Endometrium (tissue), 2 donors: ENCODE measurements around the gene RAPGEF2.
A peak's percentile ranks its signal among the peaks of the same experiment; 100 is the strongest.
"Not testable (repeated sequence)": the region's sequence is repeated elsewhere in the genome, so short reads cannot be mapped to it uniquely, and the experiment has no call there.

Experiments
- FAIRE-seq: peaks from 2 replicates; lab custom pipeline; 2012; peaks lifted over from hg19 to GRCh38; lab: Jason Lieb, UNC
- donor health status: control.
- donor health status: control.

The RAPGEF2 gene

DNA sequence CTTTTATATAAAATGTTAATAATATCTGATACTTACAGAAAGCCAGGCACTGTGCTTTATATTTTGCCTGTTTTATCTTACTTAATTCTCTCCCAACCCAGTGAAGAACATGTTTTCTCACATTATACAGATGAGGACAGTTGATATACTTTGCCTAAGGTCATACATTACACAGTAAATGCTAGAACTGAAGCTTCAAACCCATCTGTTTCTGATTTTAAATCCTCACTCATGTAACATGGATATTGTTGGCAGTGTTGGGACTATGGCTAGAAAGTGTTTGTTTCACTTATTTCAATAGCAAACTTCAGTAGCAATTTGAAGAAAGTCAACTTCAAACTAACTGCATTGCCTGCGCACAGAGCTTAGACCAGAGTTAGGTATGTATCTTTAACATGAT lies 57.4 kb downstream of the RAPGEF2 start:
- FAIRE-seq = no peak

DNA sequence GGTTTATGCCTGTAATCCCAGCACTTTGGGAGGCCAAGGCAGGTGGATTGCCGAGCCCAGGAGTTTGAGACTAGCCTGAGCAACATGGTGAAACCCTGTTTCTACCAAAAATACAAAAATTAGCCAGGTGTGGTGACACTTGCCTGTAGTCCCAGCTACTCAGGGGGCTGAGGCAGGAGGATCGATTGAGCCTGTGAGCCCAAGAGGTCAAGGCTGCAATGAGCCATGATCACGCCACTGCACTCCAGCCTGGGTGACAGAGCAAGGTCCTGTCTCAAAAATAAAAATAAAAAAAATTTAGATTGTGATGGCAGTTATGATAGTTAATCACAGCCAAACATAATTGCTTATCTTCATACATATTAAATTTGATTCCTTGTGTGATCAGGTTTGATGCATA lies 58.6 kb downstream of the RAPGEF2 start:
- not testable (repeated sequence) for FAIRE-seq

GRCh38 chr4:159162576-159162975 lies 59.7 kb downstream of the RAPGEF2 start:
- FAIRE-seq = no peak

DNA sequence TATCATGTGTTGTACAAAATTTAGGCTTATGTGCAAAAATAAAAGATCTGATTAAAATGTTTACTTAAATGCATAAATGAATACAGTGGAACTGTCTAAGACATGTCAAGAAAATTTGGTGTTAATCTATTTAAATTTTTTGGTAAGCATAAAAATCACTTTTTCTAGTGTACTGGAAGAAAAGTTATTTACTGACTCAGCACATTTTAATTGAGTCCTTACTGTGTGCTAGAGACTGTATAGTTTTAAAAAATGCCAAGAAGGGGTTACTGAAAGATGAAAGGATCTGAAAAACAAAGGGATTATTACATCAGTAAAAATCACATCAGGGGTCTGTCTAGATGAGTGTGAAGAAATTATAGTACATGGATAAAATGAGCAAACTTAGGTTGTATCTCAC lies 60.6 kb downstream of the RAPGEF2 start:
- no peak for FAIRE-seq

DNA sequence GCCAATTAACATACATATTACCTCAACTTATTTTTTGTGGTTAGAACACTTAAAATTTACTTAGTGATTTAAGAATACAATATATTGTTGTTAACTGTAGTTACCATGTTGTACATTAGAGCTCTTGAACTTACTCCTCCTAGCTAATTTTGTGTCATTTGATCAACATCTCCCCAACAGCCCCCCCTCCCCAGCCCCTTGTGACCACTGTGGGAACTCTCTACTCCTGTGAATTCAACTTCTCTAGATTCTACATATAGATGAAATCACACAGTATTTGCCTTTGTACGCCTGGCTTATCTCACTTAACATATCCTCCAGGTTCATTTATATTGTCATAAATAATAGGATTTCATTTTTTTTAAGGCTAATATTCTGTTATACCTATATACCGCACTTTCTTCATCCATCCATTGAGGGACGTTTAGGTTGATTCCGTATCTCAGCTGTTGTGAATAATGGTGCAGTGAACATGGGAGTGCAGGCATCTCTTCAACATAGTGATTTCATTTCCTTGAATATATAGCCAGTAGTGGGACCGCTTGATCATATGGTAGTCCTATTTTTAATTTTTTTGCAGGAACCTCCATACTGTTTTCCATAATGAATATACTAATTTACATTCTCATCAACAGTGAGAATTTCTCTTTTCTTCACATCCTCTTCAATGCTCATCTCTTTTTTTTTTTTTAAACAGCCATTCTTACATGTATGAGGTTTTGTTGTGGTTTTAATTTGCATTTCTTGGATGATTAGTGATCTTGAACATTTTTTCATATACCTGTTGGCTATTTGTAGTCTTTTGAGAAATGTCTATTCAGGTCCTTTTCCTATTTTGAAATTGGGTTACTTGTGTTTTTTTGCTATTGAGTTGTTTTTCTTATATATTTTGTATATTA lies 66.8 kb downstream of the RAPGEF2 start:
- FAIRE-seq = no peak

DNA sequence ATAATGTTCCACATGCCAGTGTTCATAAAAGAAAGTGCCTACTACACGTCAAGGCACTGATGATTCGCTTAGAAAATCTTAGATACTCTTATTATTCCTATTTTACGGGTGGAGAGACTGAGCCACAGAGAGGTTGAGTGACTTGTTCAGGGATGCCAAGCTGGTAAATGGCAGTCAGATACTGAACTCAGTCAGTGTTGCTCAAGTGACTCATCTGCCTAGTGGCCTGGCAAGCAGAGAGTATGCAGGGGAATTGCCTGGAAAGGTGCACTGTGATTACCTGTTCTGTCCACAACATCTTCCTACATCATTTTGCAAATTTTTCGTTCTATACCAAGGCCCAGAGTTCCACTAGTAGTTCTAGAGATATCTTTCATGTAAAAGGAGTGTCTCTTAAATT lies 68.4 kb downstream of the RAPGEF2 start:
- no peak for FAIRE-seq

- FAIRE-seq = peak; percentile 29
These were observed 71.0 kb downstream of the RAPGEF2 start for GRCh38 chr4:159173886-159174285.

DNA sequence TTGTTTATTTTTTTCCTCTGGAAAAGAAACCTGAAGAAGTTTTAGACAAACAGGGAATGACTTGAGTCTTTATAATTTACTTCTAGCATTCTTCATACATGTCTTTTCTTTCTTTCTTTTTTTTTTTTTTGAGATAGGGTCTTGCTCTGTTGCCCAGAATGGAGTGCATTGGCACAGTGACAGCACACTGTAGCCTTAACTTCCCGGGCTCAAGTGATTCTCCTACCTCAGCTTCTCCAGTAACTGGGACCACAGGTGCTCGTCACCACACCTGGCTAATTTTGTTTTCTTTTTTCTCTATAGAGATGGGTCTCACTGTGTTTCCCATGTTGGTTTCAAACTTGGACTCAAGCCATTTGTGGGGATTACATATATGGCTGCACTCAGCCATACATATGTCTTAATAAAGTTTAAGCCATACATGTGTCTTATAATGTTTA lies 71.8 kb downstream of the RAPGEF2 start:
- FAIRE-seq = no peak

GRCh38 chr4:159175085-159175988 lies 72.5 kb downstream of the RAPGEF2 start:
- peak; percentile 91 for FAIRE-seq

DNA sequence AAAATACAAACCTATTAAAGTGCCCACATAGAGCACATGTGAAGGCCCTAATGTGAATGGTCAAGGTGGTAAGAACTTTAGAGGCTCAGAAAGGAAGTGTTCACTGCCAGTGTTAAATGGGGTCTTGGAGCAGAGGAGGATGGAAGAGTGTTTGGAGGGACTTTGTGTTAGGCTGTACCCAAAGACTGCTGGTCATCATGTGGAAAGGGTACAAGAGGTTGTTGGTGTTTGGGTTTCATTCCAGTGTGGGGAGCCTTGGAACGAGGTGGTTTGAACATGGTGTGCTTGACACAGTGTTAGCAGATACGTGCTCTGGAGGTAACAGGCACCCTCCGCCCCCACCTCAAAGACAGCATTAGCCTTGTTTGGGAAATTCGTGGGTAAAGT lies 73.1 kb downstream of the RAPGEF2 start:
- FAIRE-seq = no peak

- FAIRE-seq = no peak
These were observed 74.6 kb downstream of the RAPGEF2 start for GRCh38 chr4:159177265-159178150.

DNA sequence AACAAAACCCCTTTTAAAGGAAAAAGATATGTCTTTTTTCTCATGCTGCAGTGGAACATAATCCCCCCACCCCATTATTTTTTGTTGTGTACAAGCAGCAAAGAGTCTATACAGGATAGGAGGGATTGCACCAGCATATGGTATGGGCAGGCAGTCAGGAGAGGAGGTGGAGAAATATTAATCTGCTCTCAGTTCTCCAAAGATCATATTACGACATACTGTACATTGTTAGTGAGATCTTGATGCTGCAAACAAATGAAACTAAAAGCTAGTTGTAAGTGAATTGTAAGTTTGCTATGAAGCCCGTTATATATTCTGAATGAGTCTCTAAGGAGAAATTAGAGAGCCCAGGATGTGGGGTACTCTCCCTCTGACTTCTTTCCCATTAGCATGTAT lies 75.3 kb downstream of the RAPGEF2 start:
- no peak for FAIRE-seq

DNA sequence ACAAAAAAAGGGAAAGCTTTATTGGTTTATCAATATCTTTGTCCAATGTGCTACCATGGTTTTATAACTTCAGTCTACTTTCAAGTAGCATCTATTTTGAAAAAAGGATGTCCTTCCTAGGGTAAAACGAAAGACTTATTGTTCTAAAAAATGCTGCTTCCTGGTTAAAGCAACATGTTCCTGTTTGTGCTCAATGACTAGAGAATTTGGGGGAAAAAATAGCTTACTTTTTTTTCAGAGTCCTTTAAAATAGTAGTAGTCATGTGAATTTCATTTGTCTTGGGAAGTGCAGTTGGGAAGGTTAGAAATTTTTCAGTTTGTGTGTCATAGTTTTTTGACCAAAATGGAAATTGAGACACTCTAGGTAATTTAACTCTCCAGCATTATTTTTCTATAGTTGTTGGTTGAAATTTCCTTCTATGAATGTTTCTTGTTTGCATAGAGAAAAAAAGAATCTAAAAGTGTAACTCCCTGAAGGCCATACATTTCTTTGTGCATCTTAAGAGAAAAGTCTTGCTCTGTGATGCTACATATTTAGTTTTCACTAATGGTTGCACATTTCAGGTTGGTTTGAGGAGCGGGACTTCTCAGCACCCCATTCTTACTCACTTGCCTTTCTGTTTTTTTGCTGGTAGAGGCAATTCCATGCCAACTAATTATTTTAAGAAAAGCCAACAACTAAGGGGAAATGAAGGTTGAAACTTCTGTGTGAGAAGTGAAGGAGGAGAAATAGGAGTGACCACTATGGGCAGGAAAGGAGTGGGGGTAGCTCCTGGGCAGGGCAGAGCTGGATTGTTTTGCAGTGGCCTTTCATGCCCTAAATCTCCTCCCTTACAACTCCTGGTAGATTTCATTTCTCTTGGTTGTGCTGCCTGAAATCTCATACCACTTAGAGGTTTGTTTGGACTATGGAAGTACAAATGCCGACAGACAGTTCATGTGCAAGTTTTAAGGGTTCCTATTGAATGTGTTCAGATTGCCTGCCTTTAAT lies 76.4 kb downstream of the RAPGEF2 start:
- FAIRE-seq = no peak

GRCh38 chr4:159183885-159184605 lies 81.2 kb downstream of the RAPGEF2 start:
- not testable (repeated sequence) for FAIRE-seq

DNA sequence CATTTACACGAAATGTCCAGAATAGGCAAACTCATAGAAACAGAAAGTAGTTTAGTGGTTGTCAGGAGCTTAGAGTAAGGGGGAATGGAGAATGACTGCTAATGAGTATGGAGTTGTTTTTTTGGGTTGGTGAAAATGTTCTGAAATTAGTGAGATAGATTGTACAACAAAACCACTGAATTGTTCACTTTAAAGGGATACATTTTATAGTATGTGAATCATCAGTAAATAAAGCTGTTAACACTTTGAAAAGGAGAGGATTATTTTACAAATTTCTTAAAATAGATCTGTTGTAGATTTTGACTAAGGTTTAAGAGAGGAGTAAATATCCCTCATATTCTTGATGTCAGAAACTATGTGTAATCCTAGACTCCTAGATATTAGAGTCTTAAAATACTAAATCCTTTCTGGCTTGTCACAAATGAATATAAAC lies 82.7 kb downstream of the RAPGEF2 start:
- no peak for FAIRE-seq

GRCh38 chr4:159188646-159189045 lies 85.8 kb downstream of the RAPGEF2 start:
- no peak for FAIRE-seq

DNA sequence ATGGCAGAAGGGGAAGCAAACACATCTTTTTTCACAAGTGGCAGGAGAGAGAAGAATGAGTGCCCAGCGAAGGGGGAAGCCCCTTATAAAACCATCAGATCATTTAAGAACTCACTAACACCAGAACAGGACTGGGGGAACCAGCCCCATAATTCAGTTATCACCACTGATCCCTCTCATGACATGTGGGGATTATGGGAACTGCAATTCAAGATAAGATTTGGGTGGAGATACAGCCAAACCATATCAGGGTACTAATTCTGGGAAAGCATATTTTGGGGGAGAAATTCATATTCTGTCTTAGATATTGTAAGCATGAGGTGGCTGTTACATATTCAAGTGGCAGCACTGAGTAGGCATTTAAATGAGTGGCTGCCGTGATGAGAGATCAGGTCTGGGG lies 87.8 kb downstream of the RAPGEF2 start:
- no peak for FAIRE-seq

DNA sequence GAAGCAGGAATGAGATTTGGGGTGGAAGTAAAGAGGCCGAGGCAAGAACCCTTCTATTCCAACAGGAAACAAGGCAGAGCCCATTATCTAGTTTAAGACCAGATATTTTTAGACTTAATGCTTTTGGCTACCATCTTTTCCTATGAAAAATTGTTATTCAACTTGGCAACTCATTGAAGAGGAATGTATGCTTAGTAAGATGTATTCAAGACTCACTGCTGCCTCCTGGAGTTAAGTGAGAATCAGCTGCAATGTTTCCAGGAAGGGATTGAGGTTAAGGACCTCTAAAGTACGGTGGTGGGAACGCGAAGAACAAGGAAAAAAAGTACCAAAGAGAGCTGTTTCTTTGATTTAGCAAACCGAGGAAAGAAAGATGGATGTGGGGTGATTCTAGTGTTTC lies 89.1 kb downstream of the RAPGEF2 start:
- no peak for FAIRE-seq

GRCh38 chr4:159193046-159193620 lies 90.3 kb downstream of the RAPGEF2 start:
- FAIRE-seq = peak; percentile 84

DNA sequence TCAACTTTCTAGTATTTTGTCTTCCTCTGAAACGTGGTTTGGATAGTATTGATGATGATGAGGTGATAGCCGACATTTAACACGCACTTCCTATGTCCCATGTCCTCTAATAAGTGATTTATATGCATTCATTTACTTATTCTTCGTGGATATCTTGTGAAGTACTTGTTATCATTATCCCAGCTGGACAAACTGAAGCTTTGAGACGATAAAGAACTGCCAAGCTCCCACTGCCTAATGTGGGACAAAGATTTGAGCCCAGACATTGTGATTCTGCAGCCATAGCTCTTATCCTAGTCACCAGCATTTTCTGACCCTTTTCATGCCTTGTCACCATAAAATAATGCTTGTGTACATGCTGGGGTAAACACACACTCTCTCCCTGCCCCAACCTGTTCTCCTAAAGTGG lies 92.5 kb downstream of the RAPGEF2 start:
- no peak for FAIRE-seq
